ENCODE data around the gene FILIP1L. TPM values are rescaled to one million over a fixed set of nuclear protein-coding genes. Genes with fewer than 3 reads are reported as not detected.

The FILIP1L gene
- total RNA-seq, 1 donor from 2014 or later, result 1.5 TPM

DNA sequence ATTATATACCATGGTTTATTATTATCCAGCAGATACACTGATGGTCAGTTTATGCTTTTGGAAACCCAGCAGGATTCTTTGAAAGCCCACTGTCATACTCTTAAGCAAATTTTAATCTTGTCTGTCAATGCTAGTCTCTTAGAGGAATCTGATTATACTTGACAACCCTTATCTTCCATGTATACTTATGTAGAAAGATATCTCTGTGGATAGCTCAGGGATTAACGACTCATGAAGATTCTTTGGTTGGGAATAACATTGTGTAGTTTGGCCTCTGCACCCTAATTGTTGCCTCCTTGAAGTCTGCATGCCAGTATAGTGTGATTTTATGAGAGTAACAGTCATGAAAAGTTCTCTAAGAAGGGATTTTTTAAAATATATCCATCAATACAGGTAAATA is 33.0 kb downstream of the FILIP1L start:
- no peaks in the 10 kb centered on the region for H3K36me3 Mint-ChIP-seq (ENCODE audit: low read depth)
- H3K9me3 Mint-ChIP-seq, result no peaks in the 10 kb centered on the region
- peaks cover 12% of the 10 kb centered on the region for H3K4me1 Mint-ChIP-seq
- ATAC-seq (ENCODE audit: low read depth) (no peak), DNase-seq (no peak)
- no peaks in the 10 kb centered on the region for H3K27me3 Mint-ChIP-seq
- H3K27ac Mint-ChIP-seq, result no peak overlapping the region
- TF ChIP-seq, protein P1, sequence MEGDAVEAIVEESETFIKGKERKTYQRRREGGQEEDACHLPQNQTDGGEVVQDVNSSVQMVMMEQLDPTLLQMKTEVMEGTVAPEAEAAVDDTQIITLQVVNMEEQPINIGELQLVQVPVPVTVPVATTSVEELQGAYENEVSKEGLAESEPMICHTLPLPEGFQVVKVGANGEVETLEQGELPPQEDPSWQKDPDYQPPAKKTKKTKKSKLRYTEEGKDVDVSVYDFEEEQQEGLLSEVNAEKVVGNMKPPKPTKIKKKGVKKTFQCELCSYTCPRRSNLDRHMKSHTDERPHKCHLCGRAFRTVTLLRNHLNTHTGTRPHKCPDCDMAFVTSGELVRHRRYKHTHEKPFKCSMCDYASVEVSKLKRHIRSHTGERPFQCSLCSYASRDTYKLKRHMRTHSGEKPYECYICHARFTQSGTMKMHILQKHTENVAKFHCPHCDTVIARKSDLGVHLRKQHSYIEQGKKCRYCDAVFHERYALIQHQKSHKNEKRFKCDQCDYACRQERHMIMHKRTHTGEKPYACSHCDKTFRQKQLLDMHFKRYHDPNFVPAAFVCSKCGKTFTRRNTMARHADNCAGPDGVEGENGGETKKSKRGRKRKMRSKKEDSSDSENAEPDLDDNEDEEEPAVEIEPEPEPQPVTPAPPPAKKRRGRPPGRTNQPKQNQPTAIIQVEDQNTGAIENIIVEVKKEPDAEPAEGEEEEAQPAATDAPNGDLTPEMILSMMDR (IDR thresholded peaks at IDR 0.05), result no peak
- intact Hi-C loops (cut with micrococcal nuclease), result no loop called here
- CTCF ChIA-PET, result no interaction called here
- H3K4me3 Mint-ChIP-seq, result no peak overlapping the region
- POLR2A ChIA-PET, result no interaction called here

DNA sequence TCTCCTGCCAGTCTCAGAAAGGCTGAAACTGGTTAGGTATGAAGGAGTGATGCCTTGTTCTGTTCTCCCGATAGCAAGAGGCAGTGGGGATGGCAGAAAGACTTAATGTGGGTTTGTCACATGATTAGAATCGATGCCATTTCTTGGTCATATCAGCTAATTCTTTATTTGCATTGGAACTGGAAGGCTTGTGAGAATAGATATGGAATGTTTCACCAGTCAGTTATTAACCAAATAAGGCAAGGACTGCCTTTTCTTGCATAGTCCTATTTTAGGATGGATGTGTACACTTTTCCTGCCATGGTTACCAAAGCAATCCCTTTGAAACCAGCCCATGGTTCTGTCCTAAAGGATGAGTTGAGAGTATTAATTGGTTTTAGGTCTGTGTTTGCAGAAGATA is 33.7 kb downstream of the FILIP1L start:
- POLR2A ChIA-PET, result no interaction called here
- DNase-seq (no peak), ATAC-seq (ENCODE audit: low read depth) (no peak)
- peaks cover 12% of the 10 kb centered on the region for H3K4me1 Mint-ChIP-seq
- CTCF ChIA-PET, result interaction anchor here (0.8 kb wide), 1 partner anchor 12 kb away, joined by 3 read pairs; no protein-coding TSS in a partner anchor
- H3K27me3 Mint-ChIP-seq, result no peaks in the 10 kb centered on the region
- H3K9me3 Mint-ChIP-seq, result no peaks in the 10 kb centered on the region
- no peaks in the 10 kb centered on the region for H3K36me3 Mint-ChIP-seq (ENCODE audit: low read depth)
- H3K27ac Mint-ChIP-seq, result no peak overlapping the region
- H3K4me3 Mint-ChIP-seq, result no peak overlapping the region
- TF ChIP-seq, protein P1 (IDR thresholded peaks at IDR 0.05), result no peak
- intact Hi-C loops (cut with micrococcal nuclease), result no loop called here

DNA sequence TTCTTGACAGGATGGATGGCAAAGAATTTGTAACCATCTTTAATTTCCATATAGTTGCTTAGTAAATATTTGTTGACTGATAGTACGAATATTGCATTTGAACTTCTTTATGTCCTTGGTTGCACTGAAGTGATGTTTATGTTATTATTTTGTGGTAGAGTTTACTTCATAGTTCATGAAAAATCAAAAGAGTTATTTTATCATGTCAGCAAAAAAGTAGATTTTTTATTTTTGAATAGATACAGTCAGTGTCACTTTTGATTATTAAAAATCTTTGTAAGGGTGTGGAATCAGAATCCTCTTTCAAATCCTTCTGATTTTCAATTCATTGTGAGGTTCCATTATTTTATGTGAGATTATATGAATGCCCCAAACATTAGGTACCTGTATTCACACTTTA is 35.0 kb downstream of the FILIP1L start:
- Mint-ChIP-seq H3K9me3 (no peaks in the 10 kb centered on the region), H3K4me1 (peaks cover 5% of the 10 kb centered on the region), H3K36me3 (ENCODE audit: low read depth) (no peaks in the 10 kb centered on the region), H3K4me3 (no peak overlapping the region), H3K27me3 (no peaks in the 10 kb centered on the region), H3K27ac (no peak overlapping the region)
- ATAC-seq (ENCODE audit: low read depth) (no peak), DNase-seq (no peak)
- ChIA-PET POLR2A (no interaction called here), CTCF (no interaction called here)
- intact Hi-C loops (cut with micrococcal nuclease), result no loop called here
- TF ChIP-seq, protein P1 (IDR thresholded peaks at IDR 0.05), result no peak

DNA sequence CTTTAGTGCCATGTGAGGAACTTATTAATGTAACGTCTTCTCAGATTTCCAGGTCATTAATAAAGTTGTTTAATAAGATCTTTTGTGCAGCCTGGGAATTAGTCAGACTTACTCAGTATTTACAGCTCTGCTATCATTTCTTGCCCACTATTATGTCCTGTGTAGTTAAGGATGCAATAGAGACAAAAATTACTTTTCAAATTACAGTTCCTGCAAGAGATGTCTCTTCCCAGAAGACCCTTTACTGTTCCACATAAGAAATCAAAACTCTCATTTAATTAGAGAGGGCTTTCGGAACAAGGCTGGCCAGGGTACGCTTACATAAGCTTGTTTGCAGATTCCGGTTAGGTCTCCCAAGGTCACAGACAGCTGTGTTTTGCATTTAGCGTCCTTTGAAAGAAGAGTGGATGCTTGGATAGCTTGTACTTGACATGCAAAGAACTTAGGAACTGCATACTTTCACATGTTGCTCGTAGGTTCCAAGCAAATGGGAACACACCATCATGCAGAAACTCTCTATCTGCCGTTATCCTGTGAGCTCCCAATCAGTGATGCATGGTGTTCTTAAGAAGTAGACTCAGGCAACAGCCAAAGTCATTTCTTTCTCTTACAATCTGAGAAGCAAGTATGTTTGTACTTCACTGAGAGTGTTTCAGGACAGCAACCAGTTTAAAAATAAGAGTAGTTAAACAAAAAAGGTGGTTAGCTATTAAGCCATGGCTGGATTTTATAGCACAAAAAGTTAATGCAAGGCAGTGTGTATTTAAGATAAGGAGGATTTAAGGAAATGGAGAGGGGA is 37.4 kb downstream of the FILIP1L start:
- no peaks in the 10 kb centered on the region for H3K36me3 Mint-ChIP-seq (ENCODE audit: low read depth)
- peaks cover 24% of the 10 kb centered on the region for H3K4me1 Mint-ChIP-seq
- H3K27me3 Mint-ChIP-seq, result no peaks in the 10 kb centered on the region
- DNase-seq (no peak), ATAC-seq (ENCODE audit: low read depth) (no peak)
- POLR2A ChIA-PET, result no interaction called here
- H3K27ac Mint-ChIP-seq, result no peak overlapping the region
- H3K9me3 Mint-ChIP-seq, result no peaks in the 10 kb centered on the region
- CTCF ChIA-PET, result no interaction called here
- H3K4me3 Mint-ChIP-seq, result no peak overlapping the region
- TF ChIP-seq, protein P1 (IDR thresholded peaks at IDR 0.05), result no peak
- intact Hi-C loops (cut with micrococcal nuclease), result no loop called here

DNA sequence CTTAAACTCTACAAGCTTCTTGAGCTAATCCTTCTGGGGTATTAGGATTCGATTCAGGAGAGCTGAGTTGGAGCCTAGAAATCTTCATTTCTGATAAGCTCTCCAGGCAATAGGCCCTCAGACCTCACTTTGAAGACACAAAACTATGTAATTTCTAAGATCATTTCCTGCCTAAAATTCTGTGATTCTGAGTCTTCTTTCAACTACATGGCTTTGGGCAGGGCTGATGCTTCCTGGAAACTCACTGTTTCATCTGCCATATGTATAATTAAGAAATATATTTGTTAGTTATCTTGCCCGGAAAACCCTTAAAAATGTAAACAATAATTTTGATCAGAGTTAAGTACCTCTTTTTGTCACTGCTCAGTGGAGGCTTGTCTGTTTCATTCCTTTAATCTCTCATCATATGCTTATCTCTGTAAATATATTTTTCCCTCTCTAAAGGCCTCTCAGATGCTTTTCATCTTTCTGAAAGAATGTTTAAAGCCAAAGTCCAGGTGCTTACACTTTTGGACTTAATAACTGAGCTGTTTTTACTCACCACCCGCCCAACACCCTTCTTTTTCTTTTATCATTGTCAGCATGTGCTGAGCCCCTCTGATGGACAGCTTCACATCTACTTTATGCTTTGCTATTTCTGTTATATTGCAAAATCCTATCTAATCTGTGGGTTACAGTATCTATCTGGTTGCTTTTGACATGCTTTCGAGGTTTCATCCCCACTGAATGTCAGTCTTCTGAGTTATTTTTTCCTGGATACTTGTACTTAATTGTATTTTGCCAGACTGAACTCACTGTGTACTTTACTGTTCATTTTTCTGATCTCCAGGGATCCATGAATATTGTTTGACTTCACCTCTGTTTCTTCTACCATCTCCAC is 38.2 kb downstream of the FILIP1L start:
- H3K9me3 Mint-ChIP-seq, result no peaks in the 10 kb centered on the region
- TF ChIP-seq, protein P1 (IDR thresholded peaks at IDR 0.05), result no peak
- no peak overlapping the region for H3K4me3 Mint-ChIP-seq
- H3K27ac Mint-ChIP-seq, result no peak overlapping the region
- intact Hi-C loops (cut with micrococcal nuclease), result no loop called here
- ATAC-seq (ENCODE audit: low read depth) (no peak), DNase-seq (no peak)
- ChIA-PET POLR2A (no interaction called here), CTCF (interaction anchor here (1.3 kb wide), 1 partner anchor 178 kb away, joined by 4 read pairs; no protein-coding TSS in a partner anchor)
- H3K36me3 Mint-ChIP-seq (ENCODE audit: low read depth), result no peaks in the 10 kb centered on the region
- H3K4me1 Mint-ChIP-seq, result peaks cover 33% of the 10 kb centered on the region
- H3K27me3 Mint-ChIP-seq, result no peaks in the 10 kb centered on the region
